ENCODE results near the gene RLN1.
"Not testable (repeated sequence)": the region's sequence is repeated elsewhere in the genome, so short reads cannot be mapped to it uniquely, and the experiment has no call there.

Gene RLN1

DNA sequence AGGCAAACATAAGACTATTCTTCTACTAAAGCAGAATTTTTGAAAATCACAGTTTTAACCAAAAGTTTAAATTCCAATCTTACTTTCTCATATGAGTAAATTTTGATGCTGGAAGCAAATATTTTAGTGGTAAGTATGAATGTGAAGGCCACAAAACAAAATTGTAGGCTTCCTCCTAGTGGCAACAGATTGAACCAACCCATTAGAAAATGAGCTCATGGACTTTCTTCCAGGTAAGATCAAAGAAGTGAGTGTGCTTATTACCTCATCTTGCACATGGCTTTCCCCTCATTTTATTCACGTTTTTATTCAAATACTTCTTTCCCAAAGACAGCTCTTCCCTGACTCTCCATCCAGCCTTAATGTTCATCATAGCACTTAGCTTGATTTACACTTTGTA lies 18.6 kb downstream of the RLN1 start:
- no peak for DNase-seq

DNA sequence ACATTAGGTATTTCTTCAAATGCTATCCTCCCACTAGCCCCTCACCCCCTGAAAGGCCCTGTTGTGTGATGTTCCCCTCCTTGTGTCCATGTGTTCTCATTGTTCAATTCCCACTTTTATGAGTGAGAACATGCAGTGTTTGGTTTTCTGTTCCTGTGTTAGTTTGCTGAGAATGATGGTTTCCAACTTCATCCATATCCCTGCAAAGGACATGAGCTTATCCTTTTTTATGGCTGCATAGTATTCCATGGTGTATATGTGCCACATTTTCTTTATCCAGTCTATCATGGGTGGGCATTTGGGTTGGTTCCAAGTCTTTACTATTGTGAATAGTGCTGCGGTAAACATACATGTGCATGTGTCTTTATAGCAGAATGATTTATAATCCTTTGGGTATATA lies 23.3 kb downstream of the RLN1 start:
- DNase-seq: not testable (repeated sequence)

DNA sequence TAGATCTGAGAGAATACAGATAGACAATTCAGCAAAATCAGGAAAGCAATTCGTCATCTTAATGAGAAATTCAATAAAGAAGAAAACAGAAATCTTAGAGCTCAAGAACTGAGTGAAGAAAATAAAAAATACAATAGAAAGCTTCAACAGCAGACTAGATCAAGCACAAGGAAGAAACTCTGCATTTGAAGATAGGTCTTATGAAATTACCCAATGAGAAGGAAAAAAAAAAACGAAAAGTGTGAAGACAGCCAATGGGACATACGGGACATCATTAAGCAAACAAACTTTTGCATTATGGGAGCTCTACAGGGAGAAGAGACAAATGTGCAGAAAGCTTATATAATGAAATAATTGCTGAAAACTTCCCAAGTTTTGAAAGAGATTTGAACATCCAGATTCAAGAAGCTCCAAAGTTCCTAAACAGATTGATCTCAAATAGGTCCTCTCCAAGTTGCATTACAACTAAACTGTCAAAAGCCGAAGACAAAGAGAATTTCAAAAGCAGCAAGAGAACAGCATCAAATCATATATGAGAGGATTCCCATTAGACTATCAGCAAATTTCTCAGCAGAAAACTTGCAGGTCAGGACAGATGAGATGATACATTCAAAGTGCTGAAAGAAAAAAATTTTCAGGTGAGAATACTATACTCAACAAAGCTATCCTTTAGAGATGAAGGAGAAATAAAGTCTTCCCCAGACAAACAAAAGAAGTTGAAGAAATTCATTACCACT lies 24.3 kb downstream of the RLN1 start:
- DNase-seq: no peak

DNA sequence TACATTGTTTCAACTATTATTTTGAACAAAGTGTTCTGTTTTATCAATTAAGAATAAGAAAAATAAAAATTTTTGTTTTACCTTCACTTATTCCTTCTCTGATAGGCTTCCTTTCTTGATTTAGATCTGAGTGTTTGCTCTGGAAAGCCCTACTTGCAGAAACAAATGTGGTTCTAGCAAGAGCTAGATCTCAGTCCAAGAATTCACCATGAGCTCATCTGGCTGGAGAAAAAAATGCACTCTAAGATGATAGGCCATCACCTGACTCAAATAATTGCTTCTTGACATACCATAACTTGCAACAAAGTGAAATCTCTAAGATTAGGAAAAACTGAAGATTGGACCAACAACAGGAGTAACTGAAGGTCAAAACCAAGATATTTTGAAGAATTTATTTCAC lies 28.8 kb downstream of the RLN1 start:
- no peak for DNase-seq

DNA sequence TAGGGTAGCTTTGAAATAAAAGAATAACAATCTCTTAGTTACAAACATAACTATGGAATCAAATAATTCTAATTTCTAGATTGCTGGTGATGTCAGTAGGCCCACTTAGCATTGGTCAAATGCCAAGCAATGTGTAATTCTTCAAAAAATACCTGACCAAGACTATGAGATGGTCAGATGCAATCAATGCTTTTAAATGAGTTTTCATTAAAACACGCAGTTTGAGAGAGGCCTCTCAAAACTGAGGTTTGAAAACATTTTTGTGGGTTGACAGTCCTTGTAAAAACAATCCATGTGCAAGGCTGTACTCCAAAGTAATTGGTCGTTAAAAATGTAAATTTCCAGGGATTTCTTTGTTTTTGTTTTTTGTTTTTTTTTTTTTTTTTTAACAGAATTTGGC lies 33.9 kb downstream of the RLN1 start:
- DNase-seq: no peak

DNA sequence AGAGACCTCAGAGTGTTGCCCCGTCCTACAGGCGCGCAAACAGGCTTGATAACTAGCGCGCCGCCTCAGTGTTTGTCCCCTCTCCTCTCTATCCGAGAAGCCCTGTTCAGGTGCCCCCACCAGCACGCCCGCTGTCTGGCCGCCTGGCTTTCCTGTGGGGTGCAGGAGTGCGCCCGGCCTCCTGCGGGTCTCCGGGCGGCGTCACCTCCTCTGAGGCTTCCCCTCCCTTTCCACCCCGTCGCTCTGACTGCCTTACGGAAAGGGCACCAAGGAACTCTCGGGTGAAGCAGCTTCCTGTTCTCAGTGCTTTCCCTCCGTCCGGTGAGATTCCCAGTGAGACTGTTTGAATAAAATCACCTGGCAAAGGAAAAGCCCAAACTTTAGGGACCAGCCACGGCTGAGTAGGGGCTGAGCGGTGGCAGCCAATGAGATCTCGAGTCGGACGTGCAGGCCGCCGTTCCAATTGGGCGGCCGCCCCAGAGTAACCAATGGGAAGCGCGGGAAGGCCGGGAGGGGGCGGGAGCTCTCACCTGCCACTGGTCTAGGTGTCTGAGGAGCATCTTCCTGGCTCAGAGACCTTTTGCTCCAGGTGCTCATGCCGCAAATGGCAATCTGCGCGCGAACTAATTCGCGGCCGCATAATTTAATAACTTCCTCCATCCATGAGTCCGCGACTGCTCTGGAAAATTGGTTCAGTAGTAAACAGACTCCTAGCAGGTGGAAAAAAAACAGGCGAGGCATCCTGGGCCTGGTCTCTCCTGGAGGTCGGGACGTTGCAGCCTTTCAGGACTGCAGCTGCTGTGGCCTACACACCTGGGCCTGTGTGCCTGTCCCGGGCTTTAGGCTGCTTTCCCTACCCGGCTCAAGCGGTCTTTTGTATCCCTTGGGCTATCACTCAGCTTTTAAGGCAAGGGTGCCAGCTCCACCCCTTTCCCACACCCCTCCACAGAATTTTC lies 35.6 kb downstream of the RLN1 start, which contains the start of gene RLN2:
Gene RLN2 (minus strand): TSS at position 877 of the 956 bp plus-strand sequence. CDS start 136 bp downstream, at position 741.
- not testable (repeated sequence) for DNase-seq

DNA sequence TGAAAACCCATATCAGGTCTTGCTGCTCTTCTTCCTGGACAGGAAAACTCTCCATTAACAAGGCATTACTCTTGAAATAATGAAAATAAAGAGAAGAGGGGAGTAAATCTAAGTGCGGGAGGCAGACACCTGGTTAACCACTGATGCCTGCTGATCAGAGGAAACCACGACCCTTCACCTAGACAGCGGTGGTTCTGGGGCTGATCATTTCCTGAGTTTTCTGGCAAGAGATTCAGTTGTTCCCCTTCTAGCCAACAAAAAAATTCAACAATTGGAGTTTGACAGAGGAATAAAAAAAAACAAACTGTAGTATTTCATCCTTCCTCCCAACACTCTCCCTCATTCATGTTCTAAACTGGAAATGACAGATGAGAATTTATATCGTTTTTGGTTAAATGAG lies 38.1 kb downstream of the RLN1 start:
- no peak for DNase-seq

DNA sequence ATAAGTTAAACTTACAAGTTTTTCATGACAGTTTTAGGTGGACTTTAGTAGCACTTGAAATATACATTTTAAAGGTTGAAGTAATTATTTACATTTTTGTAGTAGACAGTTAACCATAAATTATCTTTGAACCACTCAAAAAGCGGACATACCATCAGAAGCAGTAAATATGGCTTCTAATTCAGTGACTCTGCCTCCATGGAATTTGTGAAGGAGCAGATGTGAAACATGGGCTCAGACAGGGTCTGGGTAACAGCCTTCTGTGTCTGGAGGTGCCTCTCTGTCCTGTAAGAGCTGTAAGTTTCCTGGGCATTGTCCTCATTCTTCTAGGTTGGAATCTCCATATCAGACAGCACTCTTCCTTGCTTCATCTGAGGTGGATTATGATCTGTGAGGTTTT lies 47.5 kb downstream of the RLN1 start:
- no peak for DNase-seq

DNA sequence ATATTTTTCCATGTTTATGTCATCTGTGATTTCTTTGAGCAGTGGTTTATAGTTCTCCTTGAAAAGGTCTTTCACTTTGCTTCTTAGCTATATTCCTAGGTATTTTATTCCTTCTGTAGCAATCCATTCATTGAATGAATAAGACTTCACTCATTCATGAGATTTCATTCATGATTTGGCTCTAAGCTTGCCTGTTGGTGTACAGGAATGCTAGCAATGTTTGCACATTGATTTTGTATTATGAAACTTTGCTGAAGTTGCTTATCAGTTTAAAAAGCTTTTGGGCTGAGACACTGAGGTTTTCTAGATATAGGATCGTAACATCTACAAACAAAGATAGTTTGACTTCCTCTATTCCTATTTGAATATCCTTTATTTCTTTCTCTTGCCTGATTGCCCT lies 51.1 kb downstream of the RLN1 start:
- DNase-seq: no peak

DNA sequence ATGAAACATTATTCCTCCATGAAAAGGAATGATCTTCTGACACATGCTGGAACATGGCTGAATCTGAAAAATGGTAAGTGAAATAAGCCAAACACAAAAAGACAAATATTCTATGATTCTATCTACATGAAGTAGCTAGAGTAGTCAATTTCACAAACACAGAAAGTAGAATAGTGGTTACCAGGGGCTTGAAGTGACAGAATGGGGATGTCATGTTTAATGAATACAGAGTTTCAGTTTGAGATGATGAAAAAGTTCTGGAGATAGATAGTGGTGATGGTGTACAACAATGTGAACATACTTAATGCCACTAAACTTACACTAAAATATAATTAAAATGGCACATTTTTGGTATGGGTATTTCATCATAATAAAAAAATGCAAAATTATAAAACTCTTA lies 53.4 kb downstream of the RLN1 start:
- no peak for DNase-seq

Measured in MV-4-11 (cell line).